Uterus (tissue), 4 donors: ENCODE measurements around the gene BCAP29. TPM values are rescaled to one million over a fixed set of nuclear protein-coding genes. Genes with fewer than 3 reads are reported as not detected.

ENCODE experiments used
- DNase-seq, 2 donors: peaks; one replicate each; pipeline ENCODE4 v3.0.0-alpha.2; 2019 to 2020
- H3K27ac ChIP-seq, 2 donors: fragments of 200-600 bp; sonication (generic); 1 replicate in 1 of 2; 2 replicates in 1 of 2; pipeline ENCODE4 v1.5.1; 2016 to 2018
- H3K27me3 ChIP-seq, 2 donors: fragments of 200-600 bp; sonication (generic); one replicate each; pipeline ENCODE4 v1.5.1; 2018 to 2019; ENCODE audit warnings: control low read depth in 1 of 2
- H3K36me3 ChIP-seq, 2 donors: fragments of 200-600 bp; sonication (generic); one replicate each; pipeline ENCODE4 v1.5.1; 2019; ENCODE audit warnings: control low read depth in 1 of 2
- H3K4me1 ChIP-seq, 2 donors: fragments of 200-600 bp; sonication (generic); one replicate each; pipeline ENCODE4 v1.5.1; 2018 to 2019; ENCODE audit warnings: control low read depth in 1 of 2
- H3K4me3 ChIP-seq, 2 donors: fragments of 200-600 bp; sonication (generic); 1 replicate in 1 of 2; 2 replicates in 1 of 2; pipeline ENCODE4 v1.5.1; 2018 to 2019; ENCODE audit warnings: mild to moderate bottlenecking in 1 of 2
- H3K9me3 ChIP-seq, 2 donors: fragments of 200-600 bp; sonication (generic); one replicate each; pipeline ENCODE4 v1.5.1; 2019; ENCODE audit warnings: control low read depth in 1 of 2
- CTCF ChIP-seq, 4 experiments: fragments of 200-600 bp in 2 of 4; fragments of 450-650 bp in 2 of 4; sonication (generic) in 2 of 4; IDR thresholded peaks; one replicate each; pipeline ENCODE4 v1.5.1; 2016 to 2019; ENCODE audit warnings: antibody characterized with exemption in 4 of 4, mild to moderate bottlenecking in 2 of 4, moderate library complexity in 1 of 4
- POLR2A ChIP-seq, 2 donors: fragments of 450-650 bp; IDR thresholded peaks; one replicate each; pipeline ENCODE4 v1.6.1; 2016; ENCODE audit warnings: antibody characterized with exemption in 2 of 2, mild to moderate bottlenecking in 1 of 2, moderate library complexity in 1 of 2
- intact Hi-C: fragments of 100-400 bp; cut with DNase I; formaldehyde crosslinking; loops from one replicate; pipeline ENCODE4 v1.15.1; 2023; ENCODE audit warnings: low total_unique reads
- total RNA-seq, 4 donors: library from RNA; depleted of rRNA in 3 of 4; stranded (reverse); fragments of >200 nt in 3 of 4; gene quantifications; one replicate each; pipeline versions ENCODE4 v1.1.0 to v1.2.4, GENCODE V29; 2014 to 2023
- donor health status: DM: yes; HTN: yes; CAD: no.

BCAP29 gene
- total RNA-seq, 4 donors from 2014 or later = 13.6 to 287 (median 110) TPM

- no peaks in the 10 kb centered on the region for H3K36me3 ChIP-seq
- H3K4me1 ChIP-seq = no peaks in the 10 kb centered on the region
- intact Hi-C loops = no loop called here
- H3K27me3 ChIP-seq = no peaks in the 10 kb centered on the region
- peak overlapping the region in 1 of 2 donors; percentile 97 for H3K27ac ChIP-seq
- H3K9me3 ChIP-seq = no peaks in the 10 kb centered on the region
- no peak for TF ChIP-seq POLR2A (IDR thresholded peaks at IDR 0.05)
- TF ChIP-seq CTCF (IDR thresholded peaks at IDR 0.05) = no peak
- no peak for DNase-seq
- H3K4me3 ChIP-seq = no peak overlapping the region
These were observed 2.8 kb downstream of the BCAP29 start for GRCh38 chr7:107582875-107583274.

- no peaks in the 10 kb centered on the region for H3K27me3 ChIP-seq
- no peaks in the 10 kb centered on the region for H3K4me1 ChIP-seq
- intact Hi-C loops = no loop called here
- H3K27ac ChIP-seq = no peak overlapping the region
- no peak overlapping the region for H3K4me3 ChIP-seq
- no peaks in the 10 kb centered on the region for H3K36me3 ChIP-seq
- H3K9me3 ChIP-seq = no peaks in the 10 kb centered on the region
- DNase-seq = no peak
- TF ChIP-seq POLR2A (IDR thresholded peaks at IDR 0.05) = no peak
- TF ChIP-seq CTCF (IDR thresholded peaks at IDR 0.05) = no peak
These were observed 4.7 kb downstream of the BCAP29 start for GRCh38 chr7:107584716-107585115.

- Histone ChIP-seq H3K4me3 (no peak overlapping the region), H3K27ac (no peak overlapping the region), H3K9me3 (no peaks in the 10 kb centered on the region), H3K27me3 (no peaks in the 10 kb centered on the region), H3K4me1 (no peaks in the 10 kb centered on the region), H3K36me3 (no peaks in the 10 kb centered on the region)
- intact Hi-C loops = no loop called here
- DNase-seq = no peak
- TF ChIP-seq POLR2A (IDR thresholded peaks at IDR 0.05) (no peak), CTCF (IDR thresholded peaks at IDR 0.05) (no peak)
These were observed 8.6 kb downstream of the BCAP29 start for GRCh38 chr7:107588529-107589130.

GRCh38 chr7:107591421-107591820, 11.4 kb downstream of the BCAP29 start:
- no peak for DNase-seq
- Histone ChIP-seq H3K27me3 (no peaks in the 10 kb centered on the region), H3K4me3 (no peak overlapping the region), H3K27ac (peak overlapping the region; percentile 48 to 63), H3K4me1 (peaks cover 0 to 9% of the 10 kb centered on the region in 2 donors), H3K36me3 (no peaks in the 10 kb centered on the region), H3K9me3 (no peaks in the 10 kb centered on the region)
- intact Hi-C loops = no loop called here
- TF ChIP-seq CTCF (IDR thresholded peaks at IDR 0.05) = no peak
- no peak for TF ChIP-seq POLR2A (IDR thresholded peaks at IDR 0.05)

- Histone ChIP-seq H3K4me1 (peaks cover 0 to 9% of the 10 kb centered on the region in 2 donors), H3K36me3 (no peaks in the 10 kb centered on the region), H3K4me3 (no peak overlapping the region), H3K27me3 (no peaks in the 10 kb centered on the region), H3K9me3 (no peaks in the 10 kb centered on the region), H3K27ac (peak overlapping the region in 1 of 2 donors; percentile 63)
- no peak for TF ChIP-seq CTCF (IDR thresholded peaks at IDR 0.05)
- TF ChIP-seq POLR2A (IDR thresholded peaks at IDR 0.05) = no peak
- intact Hi-C loops = no loop called here
- DNase-seq = no peak
These were observed 12.4 kb downstream of the BCAP29 start for GRCh38 chr7:107592361-107593024.
